Occipital lobe (tissue), 2 donors: ENCODE results near the gene ABHD8. TPM values are rescaled to one million over a fixed set of nuclear protein-coding genes. Genes with fewer than 3 reads are reported as not detected.

ENCODE experiments used
- DNase-seq: peaks from one replicate; lab custom pipeline; 2025; lab: John Stamatoyannopoulos, UW
- total RNA-seq: library from RNA; depleted of rRNA; stranded (reverse); fragments of >200 nt; gene quantifications from one replicate; pipeline ENCODE4 v1.2.3, GENCODE V29; 2014

ABHD8 gene
- total RNA-seq, 1 donor from 2014 or later = 20.6 TPM

DNA sequence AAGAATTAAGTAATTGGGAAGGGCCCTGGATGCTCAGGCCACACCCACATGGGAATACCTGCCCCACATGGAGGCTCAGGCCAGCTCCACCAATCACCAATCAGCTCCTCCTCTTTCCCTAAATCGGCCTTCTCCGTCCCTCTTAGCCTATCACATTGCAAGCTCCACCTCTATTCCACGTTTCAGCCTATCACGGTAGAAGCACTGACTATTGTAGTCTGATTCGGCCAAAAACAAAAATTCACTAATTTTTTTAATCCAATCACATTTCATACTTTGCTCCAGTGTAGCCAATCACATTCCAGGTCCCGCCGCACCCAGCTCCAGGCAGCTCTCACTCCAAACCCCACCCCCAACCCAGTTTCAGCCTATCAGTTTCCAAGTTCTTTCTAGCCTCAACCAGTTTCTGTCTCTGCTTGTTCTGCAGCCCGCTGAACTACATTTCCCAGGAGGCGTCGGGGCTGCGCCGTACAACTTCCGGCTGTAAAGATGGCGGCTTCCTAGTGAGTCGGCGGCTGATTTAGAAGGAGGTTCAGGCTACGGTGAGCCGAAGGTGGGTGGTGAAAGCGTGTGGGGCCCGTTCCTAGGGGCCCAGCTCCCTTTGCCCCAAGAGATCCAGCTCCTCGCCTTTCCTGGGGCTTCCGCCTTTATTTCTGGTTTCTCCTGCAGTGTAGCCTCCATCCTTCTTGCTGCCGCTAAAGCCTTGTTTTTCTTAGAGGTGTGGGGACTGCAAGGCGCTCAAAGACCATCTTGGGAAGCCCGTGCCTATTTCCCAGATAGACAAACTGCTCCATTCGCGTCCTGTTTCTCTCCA, 36.0 kb downstream of the ABHD8 start, which contains the start of gene BABAM1:
Gene BABAM1 (plus strand): TSS at position 469 of the 814 bp plus-strand sequence. CDS start 1,364 bp downstream, outside the sequence.
- peak; percentile 97 for DNase-seq

DNA sequence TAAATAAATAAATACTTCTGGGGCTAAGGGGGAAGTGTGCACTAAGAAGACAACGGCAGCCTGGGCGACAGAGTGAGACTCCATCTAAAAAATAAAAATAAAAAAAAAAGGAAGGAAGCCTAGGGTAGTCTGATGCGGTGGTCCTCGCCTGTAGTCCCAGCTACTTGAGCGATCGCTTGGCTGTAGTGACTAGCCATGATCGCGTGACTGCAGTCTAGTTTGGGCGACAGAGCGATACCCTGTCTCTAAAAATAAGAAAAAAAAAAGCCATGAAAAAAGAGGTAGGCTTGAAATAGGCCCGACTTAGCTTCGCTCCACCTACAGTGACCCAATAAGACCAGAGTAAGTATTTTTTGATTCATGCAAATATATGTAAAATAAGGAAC, 36.6 kb downstream of the ABHD8 start:
- DNase-seq = no peak

GRCh38 chr19:17266026-17266425, 37.2 kb downstream of the ABHD8 start:
- DNase-seq = no peak

- no peak for DNase-seq
These were observed 38.6 kb downstream of the ABHD8 start, which contains the start of gene USHBP1 for GRCh38 chr19:17264641-17264979. Gene USHBP1 (minus strand): TSS chr19:17264745. CDS start chr19:17264299, 446 bp downstream.

GRCh38 chr19:17263712-17264640, 39.2 kb downstream of the ABHD8 start:
- no peak for DNase-seq

DNA sequence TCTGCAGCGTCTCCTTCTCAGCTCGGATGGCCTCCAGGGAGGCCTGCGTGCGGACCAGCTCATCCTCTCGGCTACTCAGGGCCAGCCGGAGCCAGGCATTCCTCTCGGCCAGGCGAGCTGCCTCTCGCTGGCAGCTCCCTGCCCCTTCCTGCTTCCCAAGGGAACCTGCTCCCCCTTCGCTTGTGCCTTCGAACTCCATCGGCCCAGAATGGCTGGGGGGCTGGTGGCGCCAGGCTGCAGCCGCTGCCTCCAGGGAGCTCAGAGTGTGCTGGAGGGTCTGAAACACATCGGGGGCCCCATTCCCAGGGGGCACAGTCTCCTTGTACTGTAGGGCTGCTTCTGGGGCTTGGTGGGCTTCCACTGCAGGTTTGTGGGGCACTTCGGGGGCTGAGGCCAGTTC, 40.7 kb downstream of the ABHD8 start:
- DNase-seq = no peak

- no peak for DNase-seq
These were observed 42.3 kb downstream of the ABHD8 start for GRCh38 chr19:17260842-17261325.

- DNase-seq = no peak
These were observed 43.3 kb downstream of the ABHD8 start for GRCh38 chr19:17259934-17260333.

GRCh38 chr19:17259118-17259780, 44.0 kb downstream of the ABHD8 start:
- no peak for DNase-seq

GRCh38 chr19:17256130-17256529, 47.1 kb downstream of the ABHD8 start:
- DNase-seq = no peak

DNA sequence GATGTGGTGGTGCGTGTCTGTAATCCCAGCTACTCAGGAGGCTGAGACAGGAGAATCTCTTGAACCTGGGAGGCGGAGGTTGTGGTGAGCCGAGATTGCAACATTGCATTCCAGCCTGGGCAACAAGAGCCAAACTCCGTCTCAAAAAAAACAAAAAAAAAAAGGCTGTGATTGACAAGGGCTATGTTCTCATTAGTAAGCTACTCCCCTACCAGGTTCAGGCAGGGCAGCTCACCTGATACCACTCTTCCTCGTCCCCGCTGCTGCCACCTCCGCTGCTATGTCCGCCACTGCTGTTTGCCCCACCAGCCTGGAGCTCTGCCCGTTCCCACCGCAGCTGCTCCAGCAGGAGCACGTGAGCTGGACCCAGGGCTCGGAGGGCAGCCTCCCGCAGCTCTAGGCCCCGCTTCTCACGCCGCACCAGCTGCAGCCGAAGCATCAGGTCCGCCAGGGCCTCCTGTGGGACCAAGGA, 48.0 kb downstream of the ABHD8 start:
- no peak for DNase-seq

- DNase-seq = no peak
These were observed 48.6 kb downstream of the ABHD8 start for GRCh38 chr19:17254636-17255035.

DNA sequence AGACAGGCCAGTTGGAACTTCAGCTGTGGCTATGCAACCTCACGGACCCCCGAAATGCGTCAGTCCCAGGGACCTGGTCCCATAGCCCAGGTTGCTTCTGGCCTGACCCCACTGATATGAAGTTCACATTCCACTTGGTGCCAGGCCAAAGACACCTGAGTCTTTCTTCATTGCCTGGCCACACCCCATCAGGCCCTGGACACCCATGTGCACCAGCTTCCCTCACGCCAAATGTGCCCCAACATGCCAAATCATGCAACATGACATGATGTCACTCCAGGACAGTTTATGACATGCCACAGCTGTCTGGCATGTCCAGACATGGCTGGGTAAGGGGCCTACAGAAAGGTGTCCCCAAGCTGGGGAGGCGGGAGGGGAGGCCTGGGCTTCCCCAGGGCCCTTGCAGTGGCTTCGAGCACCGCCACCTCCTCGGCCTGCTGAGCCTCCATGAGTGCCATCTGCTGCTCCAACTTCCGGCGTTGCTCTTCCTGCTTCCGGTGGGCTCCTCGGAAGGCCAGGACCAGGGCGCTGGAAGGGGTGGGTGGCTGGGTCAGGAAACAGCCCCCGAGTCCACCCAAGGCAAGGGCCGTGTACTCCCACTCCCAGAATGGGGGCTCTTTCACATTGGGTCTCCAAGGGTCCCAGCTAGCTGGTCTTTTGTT, 53.2 kb downstream of the ABHD8 start:
- no peak for DNase-seq

DNA sequence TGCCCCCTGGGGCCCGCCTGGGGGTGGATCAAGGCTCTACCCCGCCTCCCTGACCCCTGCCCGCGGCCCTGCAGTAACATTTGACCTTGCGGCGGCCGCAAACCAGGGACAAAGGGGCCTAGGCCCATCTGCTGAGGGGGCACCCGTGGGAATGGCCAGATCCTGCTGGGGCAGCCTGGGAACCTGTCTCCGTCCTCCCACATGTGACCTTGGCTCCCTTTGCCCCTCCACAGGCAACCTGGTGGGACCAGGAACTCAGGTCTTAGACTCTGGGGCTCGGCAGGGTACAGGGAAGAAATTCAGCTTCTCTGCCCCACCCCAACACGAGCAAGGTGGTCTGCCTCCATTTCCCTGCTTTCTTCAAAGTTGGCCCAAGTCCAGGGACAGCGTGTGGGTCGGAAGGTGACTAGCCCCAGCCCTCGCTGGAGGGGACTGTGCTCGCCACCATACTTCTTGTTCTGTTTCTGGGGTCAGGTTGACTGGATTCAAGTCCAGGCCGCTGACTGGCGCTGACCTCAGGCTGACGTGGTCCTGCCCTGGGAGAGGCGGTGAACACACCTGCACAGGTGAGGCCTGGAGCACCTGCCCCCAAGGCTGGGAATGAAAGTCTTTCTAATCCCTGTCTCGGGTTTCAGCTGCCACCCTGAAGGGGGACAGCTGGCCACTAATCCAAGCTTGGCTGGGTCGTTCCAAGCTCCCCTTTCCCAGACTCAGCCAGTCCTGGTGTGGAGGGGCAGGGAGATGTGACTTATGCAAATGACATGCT, 55.0 kb downstream of the ABHD8 start:
- no peak for DNase-seq

DNA sequence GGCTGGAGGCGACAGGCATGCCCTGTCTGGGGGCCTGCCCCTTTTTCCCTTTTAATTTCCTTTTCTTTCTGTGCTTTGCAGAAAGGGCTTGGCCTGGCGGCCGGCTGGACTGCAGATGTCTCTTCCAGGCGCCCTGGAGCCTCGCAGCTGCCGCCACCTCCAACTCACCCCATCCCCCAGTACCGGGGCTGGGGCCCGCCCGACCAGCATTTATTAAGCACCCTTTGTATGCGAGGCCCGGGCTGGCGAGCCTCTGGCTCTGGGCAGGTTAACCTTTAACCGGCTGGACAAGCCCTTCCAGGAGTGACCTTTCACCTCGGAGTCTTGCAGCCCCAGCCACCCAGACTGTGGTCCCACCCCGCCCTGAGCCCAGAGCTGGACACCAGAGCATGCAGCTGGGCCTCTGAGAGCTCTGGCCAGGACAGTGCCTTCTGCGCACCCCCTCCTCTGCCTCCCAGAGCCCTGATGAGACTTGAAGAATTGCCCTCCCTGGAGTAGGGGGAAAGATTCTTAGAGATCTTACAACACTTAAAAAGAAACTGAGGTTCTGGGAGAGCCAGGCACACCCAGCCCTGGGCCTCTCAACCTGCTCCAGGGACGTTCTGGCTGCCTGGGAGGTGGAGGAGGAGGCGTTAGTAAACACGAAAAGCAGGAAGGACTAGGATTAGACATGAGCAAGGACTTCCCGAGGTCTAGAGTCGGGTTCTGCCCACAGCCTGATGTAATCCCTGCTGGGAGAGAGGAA, 56.4 kb downstream of the ABHD8 start:
- no peak for DNase-seq

GRCh38 chr19:17245535-17245984, 57.7 kb downstream of the ABHD8 start, which contains the start of gene NR2F6:
Gene NR2F6 (minus strand): TSS chr19:17245919. CDS start chr19:17245220, 699 bp downstream.
- DNase-seq = no peak

GRCh38 chr19:17244618-17245534, 58.3 kb downstream of the ABHD8 start:
- no peak for DNase-seq
